ENCODE data around the gene ANKRD33.
A peak's percentile ranks its signal among the peaks of the same experiment; 100 is the strongest.

The ANKRD33 gene

GRCh38 chr12:51845482-51845881, 42.4 kb upstream of the ANKRD33 start:
- H3K4me3 ChIP-seq (replicated peaks; ENCODE audit: low read depth, low read length): no peak overlapping the region
- no peak for DNase-seq (ENCODE audit: extremely low read depth, low read depth)
- no peak for TF ChIP-seq CTCF (IDR thresholded peaks at IDR 0.05; ENCODE audit: low read depth, low read length, missing control alignments)

GRCh38 chr12:51846271-51846691, 41.6 kb upstream of the ANKRD33 start:
- no peak for DNase-seq (ENCODE audit: extremely low read depth, low read depth)
- no peak overlapping the region for H3K4me3 ChIP-seq (replicated peaks; ENCODE audit: low read depth, low read length)

GRCh38 chr12:51846911-51847642, 40.8 kb upstream of the ANKRD33 start:
- DNase-seq (ENCODE audit: extremely low read depth, low read depth): no peak
- peak overlapping the region; percentile 41 for H3K4me3 ChIP-seq (replicated peaks; ENCODE audit: low read depth, low read length)

More at GRCh38 chr12:51846271-51846691, 41.6 kb upstream of the ANKRD33 start:
- no peak for TF ChIP-seq CTCF (IDR thresholded peaks at IDR 0.05; ENCODE audit: low read depth, low read length, missing control alignments)

GRCh38 chr12:51847643-51848325, 40.1 kb upstream of the ANKRD33 start:
- TF ChIP-seq CTCF (IDR thresholded peaks at IDR 0.05; ENCODE audit: low read depth, low read length, missing control alignments): no peak
- peak overlapping the region; percentile 41 for H3K4me3 ChIP-seq (replicated peaks; ENCODE audit: low read depth, low read length)
- no peak for DNase-seq (ENCODE audit: extremely low read depth, low read depth)

More at GRCh38 chr12:51846911-51847642, 40.8 kb upstream of the ANKRD33 start:
- TF ChIP-seq CTCF (IDR thresholded peaks at IDR 0.05; ENCODE audit: low read depth, low read length, missing control alignments): no peak

- no peak for DNase-seq (ENCODE audit: extremely low read depth, low read depth)
- no peak for TF ChIP-seq CTCF (IDR thresholded peaks at IDR 0.05; ENCODE audit: low read depth, low read length, missing control alignments)
- H3K4me3 ChIP-seq (replicated peaks; ENCODE audit: low read depth, low read length): peak within 1 kb of the TSS; percentile 41
Measured at GRCh38 chr12:51848326-51848727, 39.6 kb upstream of the ANKRD33 start, which contains the start of gene FIGNL2. Gene FIGNL2, minus strand, starts transcription at chr12:51848718. Its CDS starts 26,305 bp downstream, at chr12:51822413.

GRCh38 chr12:51848841-51849735, 38.8 kb upstream of the ANKRD33 start:
- no peak for DNase-seq (ENCODE audit: extremely low read depth, low read depth)
- TF ChIP-seq CTCF (IDR thresholded peaks at IDR 0.05; ENCODE audit: low read depth, low read length, missing control alignments): no peak
- no peak overlapping the region for H3K4me3 ChIP-seq (replicated peaks; ENCODE audit: low read depth, low read length)

All from HFF-Myc (cell line).